NCI-H526 treated with DMSO at 0.1 percent for 48 hours (cell line): ENCODE data around the gene RABGAP1L.
"Not testable (repeated sequence)": the region's sequence is repeated elsewhere in the genome, so short reads cannot be mapped to it uniquely, and the experiment has no call there.

Experiments used
- DNase-seq: peaks from one replicate; lab custom pipeline; 2025; lab: John Stamatoyannopoulos, UW

RABGAP1L gene

GRCh38 chr1:175035865-175036264 lies 876.5 kb downstream of the RABGAP1L start:
- no peak for DNase-seq

- no peak for DNase-seq
These were observed 877.2 kb downstream of the RABGAP1L start for GRCh38 chr1:175036476-175036875.

- no peak for DNase-seq
These were observed 878.1 kb downstream of the RABGAP1L start for GRCh38 chr1:175037416-175037815.

- DNase-seq: no peak
These were observed 881.1 kb downstream of the RABGAP1L start for GRCh38 chr1:175040324-175040879.

GRCh38 chr1:175042650-175043049 lies 883.3 kb downstream of the RABGAP1L start:
- no peak for DNase-seq

- DNase-seq: no peak
These were observed 884.5 kb downstream of the RABGAP1L start for GRCh38 chr1:175043824-175044223.

GRCh38 chr1:175044591-175044990 lies 885.3 kb downstream of the RABGAP1L start:
- not testable (repeated sequence) for DNase-seq
